NT2/D1 (cell line): ENCODE data around the gene CPO.

Source experiments
- DNase-seq: peaks from one replicate; pipeline ENCODE4 v3.0.0-alpha.2; 2011; ENCODE audit warnings: low read depth, low spot score
- H3K27me3 ChIP-seq: 2 replicates; pipeline ENCODE4 v1.6.0; 2011; ENCODE audit warnings: mild to moderate bottlenecking; ENCODE audit not compliant: insufficient read length, insufficient read depth
- H3K36me3 ChIP-seq: 2 replicates; pipeline ENCODE4 v1.6.1; 2011; ENCODE audit warnings: mild to moderate bottlenecking, low read length, mixed read lengths; ENCODE audit not compliant: insufficient read depth, insufficient read length
- H3K4me1 ChIP-seq: 2 replicates; pipeline ENCODE4 v1.5.1; 2011; ENCODE audit not compliant: insufficient read depth, insufficient read length
- H3K4me3 ChIP-seq: 2 replicates; pipeline ENCODE4 v1.5.1; 2011; ENCODE audit warnings: low read depth; ENCODE audit not compliant: insufficient read length
- H3K9ac ChIP-seq: 2 replicates; pipeline ENCODE4 v1.6.0; 2011; ENCODE audit warnings: low read depth; ENCODE audit not compliant: insufficient read length
- H3K9me3 ChIP-seq: 2 replicates; pipeline ENCODE4 v1.5.1; 2011; ENCODE audit warnings: mild to moderate bottlenecking, low read length; ENCODE audit not compliant: insufficient read depth
- SUZ12 ChIP-seq: IDR thresholded peaks from 2 replicates; pipeline ENCODE4 v1.6.1; 2011; ENCODE audit not compliant: insufficient read length, insufficient read depth; ENCODE audit errors: extremely low read depth
- YY1 ChIP-seq: IDR thresholded peaks from 2 replicates; pipeline ENCODE4 v1.6.1; 2011; ENCODE audit not compliant: insufficient read length, insufficient read depth
- ZNF274 ChIP-seq: IDR thresholded peaks from 2 replicates; pipeline ENCODE4 v1.6.1; 2011; ENCODE audit warnings: mild to moderate bottlenecking, low read depth, low read length

The CPO gene

GRCh38 chr2:206958261-206958660 lies 18.9 kb downstream of the CPO start:
- DNase-seq, result no peak
- no peak overlapping the region for H3K4me3 ChIP-seq
- TF ChIP-seq YY1 (no peak), SUZ12 (no peak), ZNF274 (no peak)
- H3K36me3 ChIP-seq, result no peaks in the 10 kb centered on the region
- H3K9me3 ChIP-seq, result peaks cover 15% of the 10 kb centered on the region
- H3K27me3 ChIP-seq, result no peaks in the 10 kb centered on the region
- H3K4me1 ChIP-seq, result no peaks in the 10 kb centered on the region
- H3K9ac ChIP-seq, result no peak overlapping the region

GRCh38 chr2:206962966-206963365 lies 23.6 kb downstream of the CPO start:
- H3K4me3 ChIP-seq, result no peak overlapping the region
- TF ChIP-seq YY1 (no peak), SUZ12 (no peak), ZNF274 (no peak)
- no peak overlapping the region for H3K9ac ChIP-seq
- H3K9me3 ChIP-seq, result no peaks in the 10 kb centered on the region
- no peaks in the 10 kb centered on the region for H3K36me3 ChIP-seq
- no peaks in the 10 kb centered on the region for H3K27me3 ChIP-seq
- DNase-seq, result no peak
- H3K4me1 ChIP-seq, result no peaks in the 10 kb centered on the region

GRCh38 chr2:206968134-206969086 lies 29.1 kb downstream of the CPO start:
- no peak for TF ChIP-seq YY1
- TF ChIP-seq SUZ12, result no peak
- TF ChIP-seq ZNF274, result no peak
- no peak overlapping the region for H3K4me3 ChIP-seq
- no peak for DNase-seq

GRCh38 chr2:206969192-206969591 lies 29.9 kb downstream of the CPO start:
- no peaks in the 10 kb centered on the region for H3K4me1 ChIP-seq
- no peak overlapping the region for H3K4me3 ChIP-seq
- no peaks in the 10 kb centered on the region for H3K36me3 ChIP-seq
- no peak overlapping the region for H3K9ac ChIP-seq
- no peak for TF ChIP-seq ZNF274
- DNase-seq, result no peak
- H3K27me3 ChIP-seq, result no peaks in the 10 kb centered on the region
- H3K9me3 ChIP-seq, result no peaks in the 10 kb centered on the region

More at GRCh38 chr2:206968134-206969086, 29.1 kb downstream of the CPO start:
- Histone ChIP-seq H3K9ac (no peak overlapping the region), H3K27me3 (no peaks in the 10 kb centered on the region), H3K36me3 (no peaks in the 10 kb centered on the region), H3K9me3 (no peaks in the 10 kb centered on the region), H3K4me1 (no peaks in the 10 kb centered on the region)

GRCh38 chr2:206970589-206971360 lies 31.5 kb downstream of the CPO start:
- DNase-seq, result no peak
- H3K4me3 ChIP-seq, result no peak overlapping the region
- H3K9me3 ChIP-seq, result no peaks in the 10 kb centered on the region
- no peaks in the 10 kb centered on the region for H3K27me3 ChIP-seq
- H3K36me3 ChIP-seq, result no peaks in the 10 kb centered on the region
- H3K9ac ChIP-seq, result no peak overlapping the region
- no peaks in the 10 kb centered on the region for H3K4me1 ChIP-seq
- TF ChIP-seq YY1 (no peak), ZNF274 (no peak)

GRCh38 chr2:206971805-206972204 lies 32.5 kb downstream of the CPO start:
- H3K27me3 ChIP-seq, result no peaks in the 10 kb centered on the region
- H3K4me3 ChIP-seq, result no peak overlapping the region
- H3K9ac ChIP-seq, result no peak overlapping the region
- DNase-seq, result no peak
- TF ChIP-seq SUZ12, result no peak
- TF ChIP-seq YY1, result no peak
- no peak for TF ChIP-seq ZNF274
- H3K36me3 ChIP-seq, result no peaks in the 10 kb centered on the region
- no peaks in the 10 kb centered on the region for H3K4me1 ChIP-seq
- H3K9me3 ChIP-seq, result no peaks in the 10 kb centered on the region

GRCh38 chr2:206974551-206974950 lies 35.2 kb downstream of the CPO start:
- Histone ChIP-seq H3K27me3 (no peaks in the 10 kb centered on the region), H3K36me3 (no peaks in the 10 kb centered on the region), H3K9me3 (no peaks in the 10 kb centered on the region), H3K4me1 (no peaks in the 10 kb centered on the region), H3K9ac (no peak overlapping the region), H3K4me3 (no peak overlapping the region)
- DNase-seq, result no peak
- no peak for TF ChIP-seq SUZ12
- no peak for TF ChIP-seq YY1
- no peak for TF ChIP-seq ZNF274
